Kidney (tissue), 14 donors: ENCODE results near the gene AP1M1. TPM values are rescaled to one million over a fixed set of nuclear protein-coding genes. Genes with fewer than 3 reads are reported as not detected.

Experiments
- DNase-seq, 5 donors: peaks; one replicate each; pipeline ENCODE4 v3.0.0-alpha.2; 2013 to 2020
- FAIRE-seq: peaks from 2 replicates; lab custom pipeline; 2012; peaks lifted over from hg19 to GRCh38; lab: Jason Lieb, UNC
- H3K27ac ChIP-seq, 2 donors: one replicate each; pipeline ENCODE4 v1.7.0; 2013; ENCODE audit warnings: low read depth in 2 of 2, low read length in 2 of 2, inconsistent platforms in 1 of 2
- H3K27me3 ChIP-seq: one replicate; pipeline ENCODE4 v1.7.1; 2013; ENCODE audit warnings: low read length, inconsistent platforms; ENCODE audit not compliant: control insufficient read depth, insufficient read depth
- H3K36me3 ChIP-seq, 3 donors: one replicate each; pipeline versions ENCODE4 v1.7.0 to v1.7.1; 2013; ENCODE audit warnings: low read length in 3 of 3, control low read depth in 1 of 3, inconsistent platforms in 1 of 3; ENCODE audit not compliant: insufficient read depth in 3 of 3, control insufficient read depth in 2 of 3
- H3K4me1 ChIP-seq, 3 donors: one replicate each; pipeline versions ENCODE4 v1.7.0 to v1.7.1; 2013; ENCODE audit warnings: low read length in 3 of 3, inconsistent platforms in 1 of 3, low read depth in 1 of 3; ENCODE audit not compliant: control insufficient read depth in 2 of 3, insufficient read depth in 2 of 3
- H3K4me3 ChIP-seq, 3 donors: one replicate each; pipeline versions ENCODE4 v1.7.0 to v1.8.1; 2013; ENCODE audit warnings: low read length in 3 of 3, control low read depth in 1 of 3, inconsistent platforms in 1 of 3
- H3K9ac ChIP-seq, 3 donors: one replicate each; pipeline versions ENCODE4 v1.7.0 to v1.7.1; 2013; ENCODE audit warnings: low read length in 3 of 3, control low read depth in 1 of 3, inconsistent platforms in 1 of 3
- H3K9me3 ChIP-seq, 3 donors: one replicate each; pipeline versions ENCODE4 v1.7.0 to v1.7.1; 2013; ENCODE audit warnings: low read length in 3 of 3, control low read depth in 1 of 3, inconsistent platforms in 1 of 3; ENCODE audit not compliant: control insufficient read depth in 2 of 3, insufficient read depth in 1 of 3
- CTCF ChIP-seq: IDR thresholded peaks from 3 replicates; pipeline ENCODE4 v1.5.1; 2012; ENCODE audit warnings: mild to moderate bottlenecking, moderate library complexity, borderline replicate concordance; ENCODE audit not compliant: insufficient read depth; ENCODE audit errors: extremely low read depth
- intact Hi-C: fragments of 100-400 bp; cut with DNase I; formaldehyde crosslinking; loops from one replicate; pipeline ENCODE4 v1.11.1; 2022
- polyA plus RNA-seq: library from polyadenylated mRNA; stranded (reverse); fragments of 350-450 nt; fragmentation: Illumina TruSeq; extraction: RNeasy Lipid Tissue Mini Kit (QIAGEN cat#74804); gene quantifications from one replicate; pipeline ENCODE4 v1.2.3, GENCODE V29; 2014; ENCODE audit warnings: low read depth, low replicate concordance; ENCODE audit not compliant: insufficient read depth
- total RNA-seq: library from RNA; stranded (reverse); fragmentation: NEBNext Ultra II Directional; extraction: Animal tissue kit (Norgen Biotek cat#: 25700); gene quantifications from one replicate; pipeline ENCODE4 v1.2.1, GENCODE V29; 2021
- donor health status: control.
- donor health status: control.
- donor health status: control.
- donor health status: control.
- donor health status: control.
- donor health status: DM: yes; HTN: yes; CAD: no.
- donor health status: Normal renal cell carcinoma (clear cell type).

AP1M1 gene
- total and polyA plus RNA-seq, 2 donors from 2014 or later: 56.0 to 67.8 TPM

DNA sequence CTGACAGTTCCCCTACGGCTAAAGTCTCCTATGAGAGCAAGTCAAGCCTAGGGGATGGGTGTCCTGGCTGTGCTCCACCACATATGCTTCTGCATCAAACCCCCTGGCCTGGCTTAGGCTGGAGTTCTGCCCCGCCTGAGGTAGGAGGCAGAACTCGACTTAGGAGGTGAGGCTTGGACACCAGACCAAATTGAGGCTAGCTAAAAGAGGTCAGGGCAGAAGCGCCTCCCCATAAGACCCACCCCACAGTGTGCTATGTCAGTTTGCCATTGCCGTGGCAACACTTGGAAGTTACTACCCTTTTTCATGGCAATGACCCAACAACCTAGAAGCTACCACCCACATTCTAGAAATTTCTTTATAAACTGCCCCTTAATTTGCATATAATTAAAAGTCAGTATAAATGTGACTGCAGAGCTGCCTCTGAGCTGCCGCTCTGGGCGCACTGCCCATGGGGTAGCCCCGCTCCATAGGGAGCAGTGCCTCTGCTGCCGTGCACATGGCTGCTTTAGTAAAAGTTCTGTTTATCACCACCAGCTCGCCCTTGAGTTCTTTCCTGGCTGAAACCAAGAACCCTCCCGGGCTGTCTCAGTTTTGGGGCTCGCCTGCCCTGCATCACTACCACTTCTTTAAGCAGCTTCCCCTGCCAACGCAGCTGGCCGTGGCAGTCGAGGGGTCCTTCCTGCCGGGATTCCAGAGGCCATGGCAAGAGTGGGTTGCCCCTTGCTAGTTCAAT is 20.2 kb downstream of the AP1M1 start:
- H3K36me3 ChIP-seq: peaks cover 2 to 21% (median 6%) of the 10 kb centered on the region in 3 donors
- TF ChIP-seq CTCF: no peak
- no peak for FAIRE-seq
- no peaks in the 10 kb centered on the region for H3K27me3 ChIP-seq
- intact Hi-C loops: no loop called here
- H3K27ac ChIP-seq: no peak overlapping the region
- H3K4me1 ChIP-seq: no peaks in the 10 kb centered on the region
- no peak for DNase-seq
- peaks cover 0 to 12% (median 11%) of the 10 kb centered on the region in 3 donors for H3K9me3 ChIP-seq
- no peak overlapping the region for H3K4me3 ChIP-seq
- H3K9ac ChIP-seq: no peak overlapping the region

DNA sequence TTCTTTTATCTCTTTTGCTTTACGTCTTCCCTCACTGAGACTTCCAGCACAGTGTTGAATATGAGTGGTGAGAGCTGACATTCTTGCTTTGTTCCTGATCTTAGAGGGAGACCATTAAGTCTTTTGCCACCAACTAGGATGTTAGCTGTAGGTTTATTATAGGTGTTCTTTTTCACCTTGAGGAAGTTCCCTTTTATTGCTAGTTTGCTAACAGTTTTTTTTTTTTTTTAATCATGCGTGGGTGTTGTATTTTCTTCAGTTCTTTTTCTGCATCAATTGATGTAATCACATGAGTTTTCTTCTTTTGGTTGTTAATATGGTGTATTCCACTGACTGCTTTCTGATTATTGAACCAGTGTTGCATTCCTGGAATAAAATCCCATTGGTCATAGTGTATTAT is 21.1 kb downstream of the AP1M1 start:
- no peak overlapping the region for H3K9ac ChIP-seq
- no peaks in the 10 kb centered on the region for H3K4me1 ChIP-seq
- no peak overlapping the region for H3K27ac ChIP-seq
- peaks cover 2 to 28% (median 7%) of the 10 kb centered on the region in 3 donors for H3K36me3 ChIP-seq
- intact Hi-C loops: no loop called here
- no peak overlapping the region for H3K4me3 ChIP-seq
- FAIRE-seq (no peak), DNase-seq (no peak)
- TF ChIP-seq CTCF: no peak
- H3K9me3 ChIP-seq: peaks cover 0 to 12% (median 11%) of the 10 kb centered on the region in 3 donors
- no peaks in the 10 kb centered on the region for H3K27me3 ChIP-seq

DNA sequence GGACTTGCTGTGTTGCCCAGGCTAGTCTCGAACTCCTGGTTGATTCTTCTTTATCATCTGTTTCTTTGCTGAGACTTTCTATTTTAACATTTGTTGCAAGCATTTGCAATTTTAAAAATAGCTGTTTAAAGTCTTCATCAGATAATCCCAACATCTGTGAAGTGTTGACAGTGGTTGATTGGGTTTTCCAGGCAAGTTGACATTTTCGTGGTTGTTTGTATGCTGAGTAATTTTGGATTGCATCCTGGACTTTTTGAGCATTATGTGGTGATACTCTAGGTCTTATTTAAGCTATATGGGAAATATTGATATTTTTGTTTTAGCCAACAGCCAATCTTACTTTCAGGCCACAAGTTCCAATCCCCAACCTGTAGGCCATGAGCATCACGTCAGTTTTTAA is 25.1 kb downstream of the AP1M1 start:
- Histone ChIP-seq H3K9me3 (peaks cover 0 to 12% (median 11%) of the 10 kb centered on the region in 3 donors), H3K36me3 (peaks cover 2 to 54% (median 10%) of the 10 kb centered on the region in 3 donors), H3K9ac (no peak overlapping the region), H3K27me3 (no peaks in the 10 kb centered on the region), H3K27ac (no peak overlapping the region), H3K4me3 (no peak overlapping the region), H3K4me1 (no peaks in the 10 kb centered on the region)
- intact Hi-C loops: no loop called here
- DNase-seq (no peak), FAIRE-seq (no peak)
- no peak for TF ChIP-seq CTCF

DNA sequence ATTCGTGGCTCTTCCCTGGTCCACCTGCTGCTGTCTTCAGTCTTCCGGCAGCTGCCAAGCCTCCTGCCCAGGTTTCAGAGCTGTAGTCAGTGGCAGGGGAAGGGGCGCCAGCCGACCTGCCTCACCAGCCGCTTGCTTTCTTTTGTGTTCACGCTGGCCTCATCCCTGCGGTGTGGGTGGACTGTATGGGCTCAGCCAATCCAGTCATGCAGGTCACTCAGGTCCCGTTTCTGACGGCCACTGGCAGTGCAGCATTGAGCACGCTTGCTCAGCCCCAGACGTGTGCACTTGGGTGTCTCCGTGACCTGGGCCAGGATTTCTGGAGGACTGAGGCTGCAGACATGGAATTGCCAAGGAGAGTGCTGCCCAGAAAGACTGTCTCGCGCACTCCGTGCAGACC is 26.0 kb downstream of the AP1M1 start:
- Histone ChIP-seq H3K27me3 (no peaks in the 10 kb centered on the region), H3K36me3 (peaks cover 2 to 54% (median 14%) of the 10 kb centered on the region in 3 donors), H3K4me3 (no peak overlapping the region), H3K4me1 (no peaks in the 10 kb centered on the region), H3K27ac (no peak overlapping the region), H3K9ac (no peak overlapping the region), H3K9me3 (peaks cover 0 to 12% (median 11%) of the 10 kb centered on the region in 3 donors)
- no peak for FAIRE-seq
- intact Hi-C loops: no loop called here
- no peak for DNase-seq
- no peak for TF ChIP-seq CTCF
